Panc1 (cell line): ENCODE data around the gene SETD1B.

Experiments used
- CTCF ChIP-seq: fragments of 450-650 bp; IDR thresholded peaks from 2 replicates; pipeline ENCODE4 v1.5.1; 2017; ENCODE audit warnings: mild to moderate bottlenecking
- POLR2AphosphoS5 ChIP-seq: IDR thresholded peaks from 2 replicates; pipeline ENCODE4 v1.6.1; 2012; ENCODE audit warnings: mild to moderate bottlenecking, low read depth, low read length, moderate library complexity
- SIN3A ChIP-seq: IDR thresholded peaks from 2 replicates; pipeline ENCODE4 v1.6.1; 2012; ENCODE audit warnings: low read depth, mild to moderate bottlenecking, low read length, moderate library complexity, borderline replicate concordance; ENCODE audit not compliant: insufficient read depth

GRCh38 chr12:121822393-121823100 lies 18.7 kb downstream of the SETD1B start:
- no peak for TF ChIP-seq CTCF
- TF ChIP-seq SIN3A, result no peak
- no peak for TF ChIP-seq POLR2AphosphoS5
